WTC11 (cell line): Measurements from ENCODE around the gene WNT10A. TPM values are rescaled to one million over a fixed set of nuclear protein-coding genes. Genes with fewer than 3 reads are reported as not detected.
A peak's percentile ranks its signal among the peaks of the same experiment; 100 is the strongest.

Experiments
- ATAC-seq: fragments of 200-7000 bp; cut with Tn5 transposase; 2 replicates; pipeline ENCODE4 v1.10.0; 2021; ENCODE audit warnings: mild to moderate bottlenecking, moderate library complexity
- CTCF ChIA-PET: fragments of 300-600 bp; sonication (Branson Sonifier 250); formaldehyde crosslinking; loops from one replicate; lab custom pipeline; 2021; ENCODE audit warnings: antibody characterized with exemption; lab: Charles Lee
- POLR2A ChIA-PET: fragments of 350-600 bp; sonication (Branson Sonifier 250); formaldehyde crosslinking; loops from one replicate; lab custom pipeline; 2021; ENCODE audit warnings: antibody characterized with exemption; lab: Charles Lee
- DNase-seq: peaks from one replicate; pipeline ENCODE4 v3.0.0; 2021; ENCODE audit warnings: low spot score
- H3K27ac Mint-ChIP-seq: 2 replicates; pipeline ENCODE4 v1.8.0; 2021; ENCODE audit warnings: mixed read lengths
- H3K27me3 Mint-ChIP-seq: 2 replicates; pipeline ENCODE4 v1.8.0; 2021; ENCODE audit warnings: low read depth, mild to moderate bottlenecking, moderate library complexity, mixed read lengths
- H3K36me3 Mint-ChIP-seq: 2 replicates; pipeline ENCODE4 v1.8.0; 2021; ENCODE audit warnings: mixed read lengths
- H3K4me1 Mint-ChIP-seq: 2 replicates; pipeline ENCODE4 v1.8.0; 2022; ENCODE audit warnings: mixed read lengths
- H3K4me3 Mint-ChIP-seq: 2 replicates; pipeline ENCODE4 v1.8.0; 2021; ENCODE audit warnings: mild to moderate bottlenecking, moderate library complexity, mixed read lengths
- H3K9me3 Mint-ChIP-seq: 2 replicates; pipeline ENCODE4 v1.8.0; 2021; ENCODE audit warnings: mixed read lengths
- CREB1 ChIP-seq: sonication (generic); formaldehyde crosslinking; IDR thresholded peaks from 2 replicates; pipeline ENCODE4 v1.8.0; 2023; ENCODE audit warnings: mild to moderate bottlenecking, missing genetic modification reagents
- CREM ChIP-seq: sonication (generic); formaldehyde crosslinking; IDR thresholded peaks from 2 replicates; pipeline ENCODE4 v1.8.1; 2022; ENCODE audit warnings: mild to moderate bottlenecking, missing genetic modification reagents, moderate library complexity
- ETV6 ChIP-seq: sonication (generic); formaldehyde crosslinking; IDR thresholded peaks from 2 replicates; pipeline ENCODE4 v1.8.1; 2022; ENCODE audit warnings: mild to moderate bottlenecking, missing genetic modification reagents
- FOXK1 ChIP-seq: sonication (generic); formaldehyde crosslinking; IDR thresholded peaks from 2 replicates; pipeline ENCODE4 v1.8.0; 2022; ENCODE audit warnings: mild to moderate bottlenecking, moderate library complexity, missing genetic modification reagents
- FOXP1 ChIP-seq: sonication (generic); formaldehyde crosslinking; IDR thresholded peaks from 2 replicates; pipeline ENCODE4 v1.8.0; 2022; ENCODE audit warnings: missing genetic modification reagents, mild to moderate bottlenecking, moderate library complexity, borderline replicate concordance
- GABPB1 ChIP-seq: sonication (generic); formaldehyde crosslinking; IDR thresholded peaks from 2 replicates; pipeline ENCODE4 v1.8.1; 2023; ENCODE audit warnings: mild to moderate bottlenecking, missing genetic modification reagents
- GRHL2 ChIP-seq: fragments of 250-450 bp; sonication (Bioruptor Pico); IDR thresholded peaks from 2 replicates; pipeline ENCODE4 v1.8.0; 2022; ENCODE audit warnings: mild to moderate bottlenecking, moderate library complexity; ENCODE audit not compliant: insufficient replicate concordance, severe bottlenecking
- JAZF1 ChIP-seq: fragments of 250-450 bp; sonication (Bioruptor Pico); IDR thresholded peaks from 2 replicates; pipeline ENCODE4 v1.9.0; 2021; ENCODE audit warnings: moderate library complexity, mild to moderate bottlenecking, inconsistent platforms
- JUN ChIP-seq: sonication (generic); formaldehyde crosslinking; IDR thresholded peaks from 2 replicates; pipeline ENCODE4 v1.8.0; 2023; ENCODE audit warnings: mild to moderate bottlenecking, missing genetic modification reagents
- KAT7 ChIP-seq: sonication (generic); formaldehyde crosslinking; IDR thresholded peaks from 2 replicates; pipeline ENCODE4 v1.8.1; 2023; ENCODE audit warnings: missing genetic modification reagents, mild to moderate bottlenecking, borderline replicate concordance
- NFE2L1 ChIP-seq: sonication (generic); formaldehyde crosslinking; IDR thresholded peaks from 2 replicates; pipeline ENCODE4 v1.8.1; 2023; ENCODE audit warnings: missing genetic modification reagents
- SMAD4 ChIP-seq: sonication (generic); formaldehyde crosslinking; IDR thresholded peaks from 2 replicates; pipeline ENCODE4 v1.8.0; 2022; ENCODE audit warnings: mild to moderate bottlenecking, missing genetic modification reagents
- TP53 ChIP-seq: sonication (generic); formaldehyde crosslinking; IDR thresholded peaks from 2 replicates; pipeline ENCODE4 v1.8.1; 2023; ENCODE audit warnings: mild to moderate bottlenecking, missing genetic modification reagents
- ZBTB21 ChIP-seq: sonication (generic); formaldehyde crosslinking; IDR thresholded peaks from 2 replicates; pipeline ENCODE4 v1.8.1; 2023; ENCODE audit warnings: mild to moderate bottlenecking, missing genetic modification reagents, borderline replicate concordance
- ZNF121 ChIP-seq: sonication (generic); formaldehyde crosslinking; IDR thresholded peaks from 2 replicates; pipeline ENCODE4 v1.8.0; 2023; ENCODE audit warnings: missing genetic modification reagents
- ZNF671 ChIP-seq: fragments of 250-450 bp; sonication (Bioruptor Pico); IDR thresholded peaks from 2 replicates; pipeline ENCODE4 v1.8.0; 2021; ENCODE audit warnings: mild to moderate bottlenecking
- total RNA-seq: library from RNA; stranded (reverse); gene quantifications from 3 replicates; pipeline ENCODE4 v1.2.3, GENCODE V29; 2021
- TF ChIP-seq, protein P1 (sequence below): sonication (generic); formaldehyde crosslinking; IDR thresholded peaks from 2 replicates; pipeline ENCODE4 v1.8.0; 2023; ENCODE audit warnings: missing genetic modification reagents, mild to moderate bottlenecking, borderline replicate concordance
- TF ChIP-seq, protein P2 (sequence below): sonication (generic); formaldehyde crosslinking; IDR thresholded peaks from 2 replicates; pipeline ENCODE4 v1.8.1; 2022; ENCODE audit warnings: low read depth, missing genetic modification reagents, borderline replicate concordance
- TF ChIP-seq, protein P3 (sequence below): sonication (generic); formaldehyde crosslinking; IDR thresholded peaks from 2 replicates; pipeline ENCODE4 v1.8.0; 2022; ENCODE audit warnings: mild to moderate bottlenecking, missing genetic modification reagents
- TF ChIP-seq, protein P4 (sequence below): sonication (generic); formaldehyde crosslinking; IDR thresholded peaks from 2 replicates; pipeline ENCODE4 v1.8.0; 2023; ENCODE audit warnings: mild to moderate bottlenecking, missing genetic modification reagents
- TF ChIP-seq, protein P5 (sequence below): sonication (generic); formaldehyde crosslinking; IDR thresholded peaks from 2 replicates; pipeline ENCODE4 v1.8.0; 2022; ENCODE audit warnings: missing genetic modification reagents

The WNT10A gene
- total RNA-seq, 1 experiment from 2014 or later, result not detected

DNA sequence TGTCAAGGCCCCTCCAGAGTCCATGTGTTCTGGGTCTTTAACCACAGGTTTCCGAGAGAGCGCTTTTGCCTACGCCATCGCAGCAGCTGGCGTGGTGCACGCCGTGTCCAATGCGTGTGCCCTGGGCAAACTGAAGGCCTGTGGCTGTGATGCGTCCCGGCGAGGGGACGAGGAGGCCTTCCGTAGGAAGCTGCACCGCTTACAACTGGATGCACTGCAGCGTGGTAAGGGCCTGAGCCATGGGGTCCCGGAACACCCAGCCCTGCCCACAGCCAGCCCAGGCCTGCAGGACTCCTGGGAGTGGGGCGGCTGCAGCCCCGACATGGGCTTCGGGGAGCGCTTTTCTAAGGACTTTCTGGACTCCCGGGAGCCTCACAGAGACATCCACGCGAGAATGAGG lies 9.3 kb downstream of the WNT10A start:
- ChIA-PET POLR2A (no interaction called here), CTCF (interaction anchor here (0.8 kb wide), 1 partner anchor 14 kb away, joined by 3 read pairs; no protein-coding TSS in a partner anchor)
- H3K4me3 Mint-ChIP-seq, result no peak overlapping the region
- H3K9me3 Mint-ChIP-seq, result no peaks in the 10 kb centered on the region
- DNase-seq (peak; percentile 4), ATAC-seq (no peak)
- peaks cover 2% of the 10 kb centered on the region for H3K4me1 Mint-ChIP-seq
- TF ChIP-seq FOXK1 (CRISPR knock-in tag) (no peak), CREM (no peak), KAT7 (CRISPR knock-in tag) (no peak), SMAD4 (no peak), TP53 (no peak), ZBTB21 (no peak)
- TF ChIP-seq, protein P1, sequence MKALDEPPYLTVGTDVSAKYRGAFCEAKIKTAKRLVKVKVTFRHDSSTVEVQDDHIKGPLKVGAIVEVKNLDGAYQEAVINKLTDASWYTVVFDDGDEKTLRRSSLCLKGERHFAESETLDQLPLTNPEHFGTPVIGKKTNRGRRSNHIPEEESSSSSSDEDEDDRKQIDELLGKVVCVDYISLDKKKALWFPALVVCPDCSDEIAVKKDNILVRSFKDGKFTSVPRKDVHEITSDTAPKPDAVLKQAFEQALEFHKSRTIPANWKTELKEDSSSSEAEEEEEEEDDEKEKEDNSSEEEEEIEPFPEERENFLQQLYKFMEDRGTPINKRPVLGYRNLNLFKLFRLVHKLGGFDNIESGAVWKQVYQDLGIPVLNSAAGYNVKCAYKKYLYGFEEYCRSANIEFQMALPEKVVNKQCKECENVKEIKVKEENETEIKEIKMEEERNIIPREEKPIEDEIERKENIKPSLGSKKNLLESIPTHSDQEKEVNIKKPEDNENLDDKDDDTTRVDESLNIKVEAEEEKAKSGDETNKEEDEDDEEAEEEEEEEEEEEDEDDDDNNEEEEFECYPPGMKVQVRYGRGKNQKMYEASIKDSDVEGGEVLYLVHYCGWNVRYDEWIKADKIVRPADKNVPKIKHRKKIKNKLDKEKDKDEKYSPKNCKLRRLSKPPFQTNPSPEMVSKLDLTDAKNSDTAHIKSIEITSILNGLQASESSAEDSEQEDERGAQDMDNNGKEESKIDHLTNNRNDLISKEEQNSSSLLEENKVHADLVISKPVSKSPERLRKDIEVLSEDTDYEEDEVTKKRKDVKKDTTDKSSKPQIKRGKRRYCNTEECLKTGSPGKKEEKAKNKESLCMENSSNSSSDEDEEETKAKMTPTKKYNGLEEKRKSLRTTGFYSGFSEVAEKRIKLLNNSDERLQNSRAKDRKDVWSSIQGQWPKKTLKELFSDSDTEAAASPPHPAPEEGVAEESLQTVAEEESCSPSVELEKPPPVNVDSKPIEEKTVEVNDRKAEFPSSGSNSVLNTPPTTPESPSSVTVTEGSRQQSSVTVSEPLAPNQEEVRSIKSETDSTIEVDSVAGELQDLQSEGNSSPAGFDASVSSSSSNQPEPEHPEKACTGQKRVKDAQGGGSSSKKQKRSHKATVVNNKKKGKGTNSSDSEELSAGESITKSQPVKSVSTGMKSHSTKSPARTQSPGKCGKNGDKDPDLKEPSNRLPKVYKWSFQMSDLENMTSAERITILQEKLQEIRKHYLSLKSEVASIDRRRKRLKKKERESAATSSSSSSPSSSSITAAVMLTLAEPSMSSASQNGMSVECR, result no peak
- TF ChIP-seq, protein P2, sequence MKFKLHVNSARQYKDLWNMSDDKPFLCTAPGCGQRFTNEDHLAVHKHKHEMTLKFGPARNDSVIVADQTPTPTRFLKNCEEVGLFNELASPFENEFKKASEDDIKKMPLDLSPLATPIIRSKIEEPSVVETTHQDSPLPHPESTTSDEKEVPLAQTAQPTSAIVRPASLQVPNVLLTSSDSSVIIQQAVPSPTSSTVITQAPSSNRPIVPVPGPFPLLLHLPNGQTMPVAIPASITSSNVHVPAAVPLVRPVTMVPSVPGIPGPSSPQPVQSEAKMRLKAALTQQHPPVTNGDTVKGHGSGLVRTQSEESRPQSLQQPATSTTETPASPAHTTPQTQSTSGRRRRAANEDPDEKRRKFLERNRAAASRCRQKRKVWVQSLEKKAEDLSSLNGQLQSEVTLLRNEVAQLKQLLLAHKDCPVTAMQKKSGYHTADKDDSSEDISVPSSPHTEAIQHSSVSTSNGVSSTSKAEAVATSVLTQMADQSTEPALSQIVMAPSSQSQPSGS (CRISPR knock-in tag), result no peak
- H3K36me3 Mint-ChIP-seq, result no peaks in the 10 kb centered on the region
- H3K27ac Mint-ChIP-seq, result no peak overlapping the region
- peaks cover 99% of the 10 kb centered on the region for H3K27me3 Mint-ChIP-seq

DNA sequence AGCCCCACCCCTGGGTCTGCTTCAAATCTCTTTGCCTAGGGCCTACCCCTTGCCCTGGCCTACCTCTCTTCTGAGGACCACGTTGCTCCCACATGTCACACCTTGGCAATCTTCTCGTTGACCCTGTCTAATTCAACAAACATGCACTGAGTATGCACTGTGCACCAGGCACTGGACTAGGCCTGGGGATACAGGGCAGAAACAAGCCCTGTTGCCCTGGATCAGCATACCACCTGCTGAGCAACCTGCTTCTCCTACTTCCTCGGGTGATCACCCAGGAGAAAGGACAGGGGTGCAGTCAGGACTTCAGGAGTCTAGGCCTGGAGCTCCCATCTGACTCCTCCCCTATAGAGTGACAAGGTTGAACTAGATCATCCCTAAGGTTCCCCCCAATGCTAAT lies 9.7 kb downstream of the WNT10A start:
- no peak overlapping the region for H3K4me3 Mint-ChIP-seq
- POLR2A ChIA-PET, result no interaction called here
- CTCF ChIA-PET, result interaction anchor here (0.8 kb wide), 1 partner anchor 14 kb away, joined by 3 read pairs; no protein-coding TSS in a partner anchor
- H3K9me3 Mint-ChIP-seq, result no peaks in the 10 kb centered on the region
- no peak for ATAC-seq
- DNase-seq, result peak; percentile 1
- H3K27ac Mint-ChIP-seq, result no peak overlapping the region
- no peaks in the 10 kb centered on the region for H3K36me3 Mint-ChIP-seq
- peaks cover 7% of the 10 kb centered on the region for H3K4me1 Mint-ChIP-seq
- H3K27me3 Mint-ChIP-seq, result peaks cover 99% of the 10 kb centered on the region
- TF ChIP-seq, protein P3, sequence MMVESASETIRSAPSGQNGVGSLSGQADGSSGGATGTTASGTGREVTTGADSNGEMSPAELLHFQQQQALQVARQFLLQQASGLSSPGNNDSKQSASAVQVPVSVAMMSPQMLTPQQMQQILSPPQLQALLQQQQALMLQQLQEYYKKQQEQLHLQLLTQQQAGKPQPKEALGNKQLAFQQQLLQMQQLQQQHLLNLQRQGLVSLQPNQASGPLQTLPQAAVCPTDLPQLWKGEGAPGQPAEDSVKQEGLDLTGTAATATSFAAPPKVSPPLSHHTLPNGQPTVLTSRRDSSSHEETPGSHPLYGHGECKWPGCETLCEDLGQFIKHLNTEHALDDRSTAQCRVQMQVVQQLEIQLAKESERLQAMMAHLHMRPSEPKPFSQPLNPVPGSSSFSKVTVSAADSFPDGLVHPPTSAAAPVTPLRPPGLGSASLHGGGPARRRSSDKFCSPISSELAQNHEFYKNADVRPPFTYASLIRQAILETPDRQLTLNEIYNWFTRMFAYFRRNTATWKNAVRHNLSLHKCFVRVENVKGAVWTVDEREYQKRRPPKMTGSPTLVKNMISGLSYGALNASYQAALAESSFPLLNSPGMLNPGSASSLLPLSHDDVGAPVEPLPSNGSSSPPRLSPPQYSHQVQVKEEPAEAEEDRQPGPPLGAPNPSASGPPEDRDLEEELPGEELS (CRISPR knock-in tag), result no peak
- TF ChIP-seq ZBTB21, result no peak
- TF ChIP-seq, protein P4, sequence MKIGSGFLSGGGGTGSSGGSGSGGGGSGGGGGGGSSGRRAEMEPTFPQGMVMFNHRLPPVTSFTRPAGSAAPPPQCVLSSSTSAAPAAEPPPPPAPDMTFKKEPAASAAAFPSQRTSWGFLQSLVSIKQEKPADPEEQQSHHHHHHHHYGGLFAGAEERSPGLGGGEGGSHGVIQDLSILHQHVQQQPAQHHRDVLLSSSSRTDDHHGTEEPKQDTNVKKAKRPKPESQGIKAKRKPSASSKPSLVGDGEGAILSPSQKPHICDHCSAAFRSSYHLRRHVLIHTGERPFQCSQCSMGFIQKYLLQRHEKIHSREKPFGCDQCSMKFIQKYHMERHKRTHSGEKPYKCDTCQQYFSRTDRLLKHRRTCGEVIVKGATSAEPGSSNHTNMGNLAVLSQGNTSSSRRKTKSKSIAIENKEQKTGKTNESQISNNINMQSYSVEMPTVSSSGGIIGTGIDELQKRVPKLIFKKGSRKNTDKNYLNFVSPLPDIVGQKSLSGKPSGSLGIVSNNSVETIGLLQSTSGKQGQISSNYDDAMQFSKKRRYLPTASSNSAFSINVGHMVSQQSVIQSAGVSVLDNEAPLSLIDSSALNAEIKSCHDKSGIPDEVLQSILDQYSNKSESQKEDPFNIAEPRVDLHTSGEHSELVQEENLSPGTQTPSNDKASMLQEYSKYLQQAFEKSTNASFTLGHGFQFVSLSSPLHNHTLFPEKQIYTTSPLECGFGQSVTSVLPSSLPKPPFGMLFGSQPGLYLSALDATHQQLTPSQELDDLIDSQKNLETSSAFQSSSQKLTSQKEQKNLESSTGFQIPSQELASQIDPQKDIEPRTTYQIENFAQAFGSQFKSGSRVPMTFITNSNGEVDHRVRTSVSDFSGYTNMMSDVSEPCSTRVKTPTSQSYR (CRISPR knock-in tag), result no peak
- no peak for TF ChIP-seq KAT7 (CRISPR knock-in tag)
- no peak for TF ChIP-seq NFE2L1 (CRISPR knock-in tag)
- no peak for TF ChIP-seq GRHL2 (CRISPR knock-in tag)
- TF ChIP-seq JAZF1 (CRISPR knock-in tag), result no peak
- no peak for TF ChIP-seq GABPB1 (CRISPR knock-in tag)
- TF ChIP-seq, protein P5, sequence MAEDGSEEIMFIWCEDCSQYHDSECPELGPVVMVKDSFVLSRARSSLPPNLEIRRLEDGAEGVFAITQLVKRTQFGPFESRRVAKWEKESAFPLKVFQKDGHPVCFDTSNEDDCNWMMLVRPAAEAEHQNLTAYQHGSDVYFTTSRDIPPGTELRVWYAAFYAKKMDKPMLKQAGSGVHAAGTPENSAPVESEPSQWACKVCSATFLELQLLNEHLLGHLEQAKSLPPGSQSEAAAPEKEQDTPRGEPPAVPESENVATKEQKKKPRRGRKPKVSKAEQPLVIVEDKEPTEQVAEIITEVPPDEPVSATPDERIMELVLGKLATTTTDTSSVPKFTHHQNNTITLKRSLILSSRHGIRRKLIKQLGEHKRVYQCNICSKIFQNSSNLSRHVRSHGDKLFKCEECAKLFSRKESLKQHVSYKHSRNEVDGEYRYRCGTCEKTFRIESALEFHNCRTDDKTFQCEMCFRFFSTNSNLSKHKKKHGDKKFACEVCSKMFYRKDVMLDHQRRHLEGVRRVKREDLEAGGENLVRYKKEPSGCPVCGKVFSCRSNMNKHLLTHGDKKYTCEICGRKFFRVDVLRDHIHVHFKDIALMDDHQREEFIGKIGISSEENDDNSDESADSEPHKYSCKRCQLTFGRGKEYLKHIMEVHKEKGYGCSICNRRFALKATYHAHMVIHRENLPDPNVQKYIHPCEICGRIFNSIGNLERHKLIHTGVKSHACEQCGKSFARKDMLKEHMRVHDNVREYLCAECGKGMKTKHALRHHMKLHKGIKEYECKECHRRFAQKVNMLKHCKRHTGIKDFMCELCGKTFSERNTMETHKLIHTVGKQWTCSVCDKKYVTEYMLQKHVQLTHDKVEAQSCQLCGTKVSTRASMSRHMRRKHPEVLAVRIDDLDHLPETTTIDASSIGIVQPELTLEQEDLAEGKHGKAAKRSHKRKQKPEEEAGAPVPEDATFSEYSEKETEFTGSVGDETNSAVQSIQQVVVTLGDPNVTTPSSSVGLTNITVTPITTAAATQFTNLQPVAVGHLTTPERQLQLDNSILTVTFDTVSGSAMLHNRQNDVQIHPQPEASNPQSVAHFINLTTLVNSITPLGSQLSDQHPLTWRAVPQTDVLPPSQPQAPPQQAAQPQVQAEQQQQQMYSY (CRISPR knock-in tag), result no peak
- no peak for TF ChIP-seq CREB1
- no peak for TF ChIP-seq ZNF121
- no peak for TF ChIP-seq JUN (CRISPR knock-in tag)
- TF ChIP-seq FOXP1 (CRISPR knock-in tag), result no peak
- TF ChIP-seq ZNF671 (CRISPR knock-in tag), result no peak
- TF ChIP-seq ETV6 (CRISPR knock-in tag), result no peak
